H7 (cell line): ENCODE data around the gene FABP6. TPM values are rescaled to one million over a fixed set of nuclear protein-coding genes. Genes with fewer than 3 reads are reported as not detected.
A peak's percentile ranks its signal among the peaks of the same experiment; 100 is the strongest.

Experiments used
- DNase-seq: peaks from one replicate; pipeline ENCODE4 v3.0.0; 2012
- H3K27me3 ChIP-seq: 2 replicates; pipeline ENCODE4 v1.6.0; 2011; ENCODE audit warnings: mild to moderate bottlenecking, low read length; ENCODE audit not compliant: control insufficient read depth, insufficient read depth
- H3K36me3 ChIP-seq: replicated peaks from 2 replicates; pipeline ENCODE4 v1.5.1; 2011; ENCODE audit warnings: low read length; ENCODE audit not compliant: control insufficient read depth, insufficient read depth
- H3K4me3 ChIP-seq: 2 replicates; pipeline ENCODE4 v1.5.1; 2011; ENCODE audit warnings: low read depth, mild to moderate bottlenecking, control low read depth, low read length, moderate library complexity; ENCODE audit not compliant: insufficient read depth
- total RNA-seq: library from RNA; depleted of rRNA; stranded (reverse); fragments of >200 nt; shearing (Covaris generic); gene quantifications from 2 replicates; pipeline ENCODE4 v1.2.3, GENCODE V29; 2014

FABP6 gene
- total RNA-seq, 1 experiment from 2014 or later, result 1.3 TPM

DNA sequence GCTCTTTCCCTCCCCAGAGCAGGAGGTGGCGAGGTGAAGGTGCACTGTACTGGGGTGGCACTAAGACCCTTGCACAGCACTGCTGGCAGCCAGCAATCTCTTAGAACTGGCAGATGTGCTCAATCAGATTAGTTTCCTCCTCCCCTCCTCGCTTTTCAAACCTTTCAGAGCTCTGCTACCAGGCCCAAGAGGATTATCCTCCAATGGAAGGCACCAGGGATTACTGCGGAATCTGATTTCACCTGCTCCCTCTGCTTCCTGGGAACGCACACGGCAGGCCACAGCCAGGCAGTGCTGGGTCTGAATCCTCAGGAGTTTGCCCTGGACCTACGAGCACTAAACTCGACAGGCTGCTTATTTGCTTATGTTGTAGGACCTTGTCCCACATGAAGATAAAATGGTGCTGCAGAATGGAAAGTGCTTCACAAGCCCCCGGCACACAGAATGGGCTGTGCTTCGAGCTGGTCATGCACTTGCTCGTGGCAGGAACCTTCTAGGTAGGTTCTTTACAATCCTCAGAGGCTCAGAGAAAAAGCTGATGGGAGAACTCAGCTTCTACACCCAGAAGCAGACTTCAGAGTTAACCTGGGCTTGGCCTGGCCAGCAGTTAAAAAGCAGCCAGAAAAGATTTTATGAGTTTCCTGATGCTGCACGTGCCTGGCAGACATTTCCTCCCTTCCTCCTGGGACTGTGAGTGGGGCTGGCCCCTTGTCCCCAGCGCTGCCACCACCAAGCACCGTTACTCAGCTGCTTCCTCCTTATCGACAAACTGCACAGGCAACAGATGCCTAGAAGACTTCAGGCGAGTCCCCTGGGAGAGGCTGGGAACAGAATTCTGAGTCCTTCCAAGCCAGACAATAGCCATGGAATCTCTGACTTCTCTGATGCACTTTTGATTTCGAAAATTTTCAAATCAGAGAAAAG is 33.1 kb downstream of the FABP6 start:
- DNase-seq, result peak; percentile 65

DNA sequence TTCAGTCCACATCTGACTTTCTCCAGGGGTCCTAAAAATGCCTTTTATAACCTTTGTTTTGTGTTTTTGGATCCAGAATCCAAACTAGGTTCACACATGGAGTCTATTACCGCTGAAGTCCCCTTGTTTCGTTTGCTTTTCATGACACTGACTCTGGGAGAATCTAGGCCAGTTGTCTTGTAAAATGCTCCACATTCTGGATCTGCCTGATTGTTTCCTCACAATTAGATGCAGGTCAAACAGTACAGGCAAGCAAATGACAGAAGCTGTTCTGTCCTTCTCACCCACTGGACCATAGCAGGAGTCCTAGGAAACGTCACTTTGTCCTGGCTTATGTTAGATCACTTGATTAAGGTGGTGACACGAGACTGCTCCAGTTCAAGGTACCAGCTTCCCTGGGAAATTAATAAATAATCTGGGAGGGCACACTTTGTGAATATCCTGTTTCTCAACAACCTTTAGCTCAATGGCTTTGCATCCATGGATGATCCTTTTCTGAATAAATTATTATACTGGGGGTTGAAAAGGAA is 34.1 kb downstream of the FABP6 start:
- Histone ChIP-seq H3K36me3 (peaks cover 7% of the 10 kb centered on the region), H3K27me3 (no peaks in the 10 kb centered on the region), H3K4me3 (no peak overlapping the region)
- no peak for DNase-seq

More for the DNA sequence above, 33.1 kb downstream of the FABP6 start:
- Histone ChIP-seq H3K4me3 (no peak overlapping the region), H3K36me3 (peaks cover 3% of the 10 kb centered on the region), H3K27me3 (no peaks in the 10 kb centered on the region)

DNA sequence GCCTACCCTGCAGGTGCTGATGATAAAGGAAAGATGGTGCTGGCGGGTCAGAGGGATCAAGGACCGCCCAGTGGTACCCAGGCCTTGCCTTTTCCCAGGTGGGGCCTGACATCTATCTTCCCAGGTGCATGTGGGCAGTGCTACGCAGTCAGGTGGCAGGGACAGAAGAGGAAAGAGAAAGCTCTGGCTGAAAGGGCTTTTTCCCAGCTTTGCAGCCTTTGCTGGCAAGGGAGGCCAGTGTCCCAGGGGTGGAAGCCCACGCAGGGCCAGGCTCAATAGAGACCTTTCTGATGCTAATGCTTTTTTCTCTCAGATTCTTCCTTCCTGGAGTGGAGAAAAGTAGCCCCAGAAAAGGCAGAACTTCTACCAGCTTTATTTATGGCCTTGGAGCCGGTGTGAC is 36.7 kb downstream of the FABP6 start:
- Histone ChIP-seq H3K27me3 (no peaks in the 10 kb centered on the region), H3K4me3 (no peak overlapping the region)
- peak; percentile 69 for DNase-seq

DNA sequence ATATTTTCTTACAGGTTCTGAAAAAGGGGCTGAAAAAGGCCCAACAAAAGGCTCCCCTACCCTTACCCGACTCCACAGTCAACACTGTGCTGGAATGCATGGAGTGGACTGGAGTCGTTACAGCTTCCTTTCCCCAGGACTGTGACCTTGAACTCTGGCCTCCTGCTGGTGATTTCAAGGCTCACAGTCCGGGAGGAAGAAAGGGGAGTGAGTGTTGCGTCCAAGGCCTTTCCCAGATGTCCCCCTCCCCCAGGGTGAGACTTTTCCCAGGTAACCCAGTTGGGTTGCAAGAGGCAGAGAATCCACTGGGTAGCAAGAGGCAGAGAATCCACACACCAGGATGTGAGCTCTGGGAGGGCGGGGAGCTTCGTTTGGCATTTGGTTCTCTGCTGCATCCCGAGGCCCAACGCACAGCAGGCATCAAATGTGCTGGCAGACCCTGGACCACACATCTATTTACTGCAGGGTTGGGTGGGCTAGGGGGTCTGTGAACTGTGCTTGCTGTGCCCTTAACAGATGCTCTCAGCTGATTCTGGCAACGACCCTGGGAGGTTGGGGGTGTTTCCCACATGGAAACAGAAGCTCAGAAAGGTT is 37.5 kb downstream of the FABP6 start:
- Histone ChIP-seq H3K27me3 (no peaks in the 10 kb centered on the region), H3K36me3 (peaks cover 5% of the 10 kb centered on the region), H3K4me3 (no peak overlapping the region)
- peak; percentile 74 for DNase-seq

More for the DNA sequence above, 36.7 kb downstream of the FABP6 start:
- H3K36me3 ChIP-seq, result peaks cover 5% of the 10 kb centered on the region

DNA sequence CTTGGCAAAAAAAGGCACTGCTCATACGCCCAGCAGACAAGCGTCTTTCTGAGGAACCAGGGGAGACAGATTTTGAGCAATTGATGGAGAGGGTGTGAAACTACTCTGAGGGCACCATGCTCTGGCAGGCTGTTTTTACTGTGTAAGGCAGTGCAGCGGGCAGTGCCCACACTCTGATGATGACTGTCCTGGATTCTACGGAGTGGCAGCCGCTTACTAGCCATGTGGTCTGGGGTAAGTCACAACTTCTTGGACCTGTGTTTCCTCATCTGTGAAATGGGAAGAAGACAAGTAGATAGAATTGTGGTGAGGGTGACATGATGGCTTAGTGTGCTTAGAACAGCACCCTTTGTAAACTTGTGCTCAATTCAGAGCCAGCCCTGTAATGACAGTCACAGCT is 38.8 kb downstream of the FABP6 start:
- no peak for DNase-seq
- Histone ChIP-seq H3K36me3 (peaks cover 5% of the 10 kb centered on the region), H3K4me3 (no peak overlapping the region), H3K27me3 (no peaks in the 10 kb centered on the region)

DNA sequence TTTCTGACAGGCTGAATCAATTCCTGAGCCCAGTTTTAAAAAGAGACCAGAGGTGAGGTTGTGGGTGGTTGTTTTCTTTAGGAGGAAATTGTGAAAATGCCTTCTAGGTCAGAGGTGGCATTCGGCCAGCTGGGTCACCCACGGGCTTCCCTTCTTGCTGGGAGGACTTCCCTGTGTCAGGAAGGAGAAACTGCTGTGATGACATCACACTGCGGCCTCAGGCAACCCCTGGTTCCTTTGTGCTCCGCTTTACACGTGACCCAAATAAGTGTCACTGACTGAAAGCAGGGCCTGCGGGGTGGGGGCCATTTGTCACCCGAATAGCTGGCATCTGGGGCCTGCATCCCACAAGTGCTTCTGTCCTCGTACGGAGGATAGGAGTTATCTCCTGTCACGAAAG is 39.7 kb downstream of the FABP6 start:
- DNase-seq, result no peak
- no peaks in the 10 kb centered on the region for H3K27me3 ChIP-seq
- peaks cover 5% of the 10 kb centered on the region for H3K36me3 ChIP-seq
- no peak overlapping the region for H3K4me3 ChIP-seq

DNA sequence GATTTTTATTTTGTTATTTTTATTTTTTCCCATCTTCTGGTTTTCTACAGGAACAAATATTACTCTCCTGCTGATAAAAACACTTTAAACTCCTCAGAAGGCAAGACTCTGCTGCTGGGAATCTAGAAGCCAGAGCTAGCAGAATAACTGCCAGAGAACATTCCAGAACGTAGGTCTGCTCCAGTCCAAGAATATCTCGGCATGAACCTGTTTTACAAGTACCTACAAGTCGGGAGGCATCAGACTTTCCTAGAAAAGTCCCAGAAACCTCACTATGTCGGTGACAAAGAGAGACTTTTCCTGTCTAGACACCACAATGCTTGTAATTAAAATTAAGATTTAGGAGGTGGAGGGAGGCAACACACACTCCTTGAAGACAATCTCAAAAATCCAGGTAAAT is 41.4 kb downstream of the FABP6 start:
- Histone ChIP-seq H3K27me3 (no peaks in the 10 kb centered on the region), H3K36me3 (peaks cover 5% of the 10 kb centered on the region), H3K4me3 (no peak overlapping the region)
- no peak for DNase-seq

DNA sequence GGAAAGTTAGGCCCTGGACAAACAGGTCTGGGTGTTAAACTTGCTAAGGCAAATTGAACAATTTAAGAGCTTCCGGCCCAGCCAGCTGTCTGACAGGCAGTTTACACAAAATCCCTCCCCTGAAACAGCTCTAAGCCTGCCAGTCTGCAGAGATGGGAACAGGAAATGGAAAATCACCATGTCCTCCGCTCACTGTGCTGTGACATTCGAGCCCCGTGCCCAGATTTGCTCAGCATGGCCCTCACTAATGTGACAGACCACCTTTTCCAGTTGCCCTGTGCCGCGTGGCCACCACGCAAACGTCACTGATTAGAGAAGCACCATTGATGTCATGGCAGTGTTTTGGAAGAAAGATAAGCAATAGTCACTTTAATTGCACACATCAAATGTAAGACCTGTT is 42.1 kb downstream of the FABP6 start:
- Histone ChIP-seq H3K36me3 (peaks cover 5% of the 10 kb centered on the region), H3K4me3 (no peak overlapping the region), H3K27me3 (no peaks in the 10 kb centered on the region)
- DNase-seq, result no peak

DNA sequence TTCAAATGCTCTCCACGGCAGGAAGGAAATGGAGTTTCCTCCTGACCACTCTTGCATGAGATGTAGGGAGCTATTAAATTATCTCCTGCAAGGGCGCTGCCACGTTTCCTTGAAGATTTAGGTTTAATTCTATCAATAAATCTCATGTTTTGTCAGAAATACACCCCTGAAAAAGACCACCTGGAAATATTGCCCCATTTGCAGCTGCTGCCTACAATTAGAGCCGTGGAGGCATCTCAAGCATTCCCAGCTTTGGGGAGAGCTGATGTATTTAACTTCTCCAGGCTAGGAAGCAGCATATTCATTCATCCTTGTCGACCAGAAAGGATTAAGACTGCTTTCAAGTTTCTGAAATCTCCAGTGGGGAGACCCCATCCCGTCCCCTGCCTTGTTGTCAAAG is 42.5 kb downstream of the FABP6 start:
- DNase-seq, result no peak
- peaks cover 5% of the 10 kb centered on the region for H3K36me3 ChIP-seq
- H3K4me3 ChIP-seq, result no peak overlapping the region
- no peaks in the 10 kb centered on the region for H3K27me3 ChIP-seq

DNA sequence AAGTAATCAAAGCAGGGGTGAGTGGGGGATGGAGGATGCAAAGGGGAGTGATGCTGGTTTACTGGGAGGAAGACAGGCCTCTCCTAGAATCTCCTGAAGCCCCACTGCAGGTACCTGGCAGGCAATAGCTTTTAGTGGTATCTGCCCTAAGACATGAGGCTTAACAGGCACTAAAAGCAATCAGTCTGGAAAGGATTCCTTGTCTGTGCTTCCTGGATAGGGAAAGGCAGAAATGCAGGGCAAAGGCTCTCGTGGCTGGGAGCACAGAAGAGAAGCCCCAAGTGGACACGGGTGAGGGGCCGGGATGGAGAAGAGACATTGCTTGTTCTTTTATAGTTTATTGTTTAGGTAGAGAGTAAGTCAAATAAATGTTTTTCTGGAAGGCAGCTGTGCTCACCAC is 43.0 kb downstream of the FABP6 start:
- DNase-seq, result no peak
- Histone ChIP-seq H3K36me3 (peaks cover 5% of the 10 kb centered on the region), H3K27me3 (no peaks in the 10 kb centered on the region), H3K4me3 (no peak overlapping the region)

DNA sequence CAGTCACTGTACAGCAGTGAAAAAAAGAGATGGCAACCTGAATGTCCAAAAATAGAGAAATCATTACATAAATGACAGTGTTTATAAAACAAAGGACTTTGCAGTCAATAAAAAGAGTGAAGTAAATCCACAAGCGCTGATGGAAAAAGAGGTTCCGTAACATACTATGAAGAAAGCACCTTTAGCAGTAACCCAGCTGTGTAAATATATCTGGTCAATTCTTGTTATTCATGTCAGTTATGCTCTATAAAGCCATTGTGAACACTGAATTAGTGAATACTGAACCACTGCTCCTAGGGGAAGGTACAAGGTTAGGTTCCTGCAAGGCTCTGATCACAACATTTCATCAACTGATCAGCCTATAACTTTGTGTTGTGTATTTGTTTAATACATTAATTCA is 43.6 kb downstream of the FABP6 start:
- DNase-seq, result no peak
- H3K27me3 ChIP-seq, result no peaks in the 10 kb centered on the region
- peaks cover 5% of the 10 kb centered on the region for H3K36me3 ChIP-seq
- H3K4me3 ChIP-seq, result no peak overlapping the region

DNA sequence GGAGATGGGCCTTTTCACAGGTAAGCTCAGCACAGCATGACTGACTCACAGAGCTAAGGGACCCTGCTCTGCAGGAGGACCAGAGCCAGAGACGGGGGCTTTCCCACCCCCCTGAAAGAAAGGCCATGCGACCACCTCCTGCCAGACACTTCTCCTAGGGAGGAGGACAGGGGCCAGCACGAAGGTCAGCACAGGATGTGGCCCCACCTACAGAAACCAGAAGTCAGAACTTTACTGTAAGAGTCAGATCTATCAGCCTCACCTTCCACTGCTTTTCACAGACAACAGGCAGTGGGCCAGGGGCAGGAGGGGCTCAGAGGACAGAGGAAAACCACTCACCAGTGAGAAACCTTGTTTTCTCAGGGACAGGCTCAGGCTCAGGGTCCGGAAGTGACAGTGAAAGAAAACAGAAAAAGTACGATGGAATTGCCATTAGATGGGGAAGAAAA is 45.2 kb downstream of the FABP6 start:
- Histone ChIP-seq H3K4me3 (no peak overlapping the region), H3K36me3 (no peaks in the 10 kb centered on the region; the same call in none of the 2 replicates), H3K27me3 (no peaks in the 10 kb centered on the region)
- DNase-seq, result no peak

DNA sequence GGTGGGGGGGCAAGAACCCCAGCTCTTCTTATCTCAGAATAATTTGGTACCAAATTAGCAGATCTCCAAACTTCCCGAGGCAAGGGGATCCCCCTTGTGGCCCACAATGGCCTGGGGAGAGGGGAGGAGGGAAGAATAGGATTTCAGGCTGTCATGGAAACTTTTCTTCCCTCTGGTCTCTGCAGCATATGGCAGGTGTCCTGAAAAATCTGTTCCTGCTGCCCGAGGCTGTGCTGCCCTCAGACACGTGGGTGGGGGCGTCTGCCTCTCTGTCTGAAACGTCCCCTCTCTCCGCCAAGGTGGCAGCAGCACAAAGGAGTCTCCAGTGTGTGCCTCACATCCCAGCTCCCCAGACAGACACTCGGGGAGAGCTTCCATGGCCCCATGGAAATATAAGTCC is 49.0 kb downstream of the FABP6 start:
- Histone ChIP-seq H3K27me3 (no peaks in the 10 kb centered on the region), H3K4me3 (no peak overlapping the region), H3K36me3 (no peaks in the 10 kb centered on the region; the same call in 1 of the 2 replicates)
- DNase-seq, result no peak

DNA sequence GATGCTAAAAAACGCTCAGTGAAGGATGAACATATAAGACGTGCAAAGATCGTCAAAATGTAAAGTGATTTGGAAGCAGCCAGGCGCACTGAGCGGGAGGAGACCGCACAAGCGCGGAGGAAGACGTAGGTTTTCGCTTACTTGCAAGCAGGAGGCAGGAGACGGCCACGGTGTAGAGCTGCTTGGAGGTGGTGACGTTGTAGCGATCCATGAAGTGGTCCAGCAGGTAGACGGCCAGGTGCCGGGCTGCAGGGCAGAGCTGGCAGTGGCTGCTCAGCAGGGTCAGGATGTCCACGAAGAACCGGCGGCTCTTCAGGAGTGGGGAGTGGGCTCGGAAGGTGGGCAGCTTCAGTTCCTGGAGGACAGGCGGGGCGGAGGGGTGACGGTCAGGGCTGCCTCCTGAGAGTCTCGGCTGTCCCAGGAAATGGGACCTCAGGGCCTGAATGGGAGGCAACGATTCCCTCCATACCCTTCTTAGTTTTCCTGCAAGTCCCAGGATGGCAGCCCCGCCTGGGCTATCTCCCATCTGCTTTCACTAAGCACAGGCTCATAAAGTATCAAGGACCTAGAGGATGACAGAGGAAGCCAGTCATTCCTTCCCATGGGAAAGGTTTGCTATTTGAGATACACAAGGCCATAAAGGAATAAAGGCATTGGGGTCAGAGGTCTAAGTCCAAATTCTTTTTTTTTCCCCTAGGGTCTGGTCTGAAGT is 51.2 kb downstream of the FABP6 start:
- Histone ChIP-seq H3K27me3 (no peaks in the 10 kb centered on the region), H3K4me3 (no peak overlapping the region), H3K36me3 (no peaks in the 10 kb centered on the region; the same call in 1 of the 2 replicates)
- no peak for DNase-seq
